ENCODE measurements around the gene DOCK6. TPM values are rescaled to one million over a fixed set of nuclear protein-coding genes. Genes with fewer than 3 reads are reported as not detected.

The DOCK6 gene
- total and polyA plus RNA-seq, 2 of the 13 experiments (the other 11 are each of a cell fraction or from before 2014, with no cell fraction given) = 5.4 to 38.1 TPM

- 0 out of 2 replicates have a peak, but pooled peaks have one; percentile 25 for TF ChIP-seq GLI4 (CRISPR knock-in tag; IDR thresholded peaks at IDR 0.05; ENCODE audit: borderline replicate concordance)
- TF ChIP-seq ZNF782 (CRISPR knock-in tag; IDR thresholded peaks at IDR 0.05; ENCODE audit: borderline replicate concordance) = peak; percentile 59
- TF ChIP-seq DR1 (CRISPR knock-in tag; IDR thresholded peaks at IDR 0.05) = peak; percentile 100
- peak; percentile 80; the same call in 1 of the 2 replicates for TF ChIP-seq ZBTB38 (CRISPR knock-in tag; IDR thresholded peaks at IDR 0.05)
Measured at GRCh38 chr19:11239377-11240000, 22.8 kb downstream of the DOCK6 start, which contains the start of gene ANGPTL8 (continued).

DNA sequence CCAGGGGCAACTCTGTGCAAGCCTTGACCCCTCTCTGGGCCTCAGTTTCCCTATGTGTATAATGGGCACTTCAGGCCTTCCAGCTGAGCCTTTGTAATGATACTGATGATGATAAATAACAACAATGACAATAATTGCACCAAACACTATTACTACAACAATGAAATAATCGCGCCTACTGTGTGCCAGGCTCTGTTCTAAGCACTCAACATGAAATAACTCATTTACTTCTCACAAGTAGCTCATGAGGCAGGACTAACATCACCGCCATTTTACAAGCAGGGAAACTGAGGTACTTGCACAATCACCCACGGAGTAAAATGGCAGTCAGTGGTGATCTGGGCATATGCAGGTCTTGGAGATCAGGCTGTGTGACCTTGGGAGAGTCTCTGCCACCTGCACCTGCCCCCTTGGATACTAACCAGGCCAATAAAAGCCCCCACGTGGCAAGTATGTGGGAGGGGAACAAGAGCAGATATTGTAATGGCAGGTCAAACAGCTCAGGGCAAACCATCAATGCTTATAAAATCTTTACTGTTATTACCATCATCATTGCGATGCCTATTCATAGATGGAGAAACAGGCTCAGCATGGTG lies 23.4 kb downstream of the DOCK6 start:
- intact Hi-C loops (cut with micrococcal nuclease; ENCODE audit: unreplicated experiment) (loop anchor here (1.0 kb wide), 1 partner anchor 12 kb away; no protein-coding TSS in a partner anchor), in situ Hi-C loops (cut with HindIII; ENCODE audit: extremely low pct_ligation_motif_present, low pct_unique_long_range_greater_than_20kb) (no loop called here)
- Histone ChIP-seq H3K36me3 (replicated peaks in 1 of 2; ENCODE audit: control insufficient read depth in 1 of 2, insufficient read depth in 2 of 2, low read length in 2 of 2) (no peaks in the 10 kb centered on the region; a peak in 2 of 5 replicates), H2AFZ (ENCODE audit: low read length) (no peak overlapping the region), H3K4me2 (ENCODE audit: low read depth, low read length) (peak overlapping the region; percentile 96), H3K9me3 (ENCODE audit: low read length) (no peaks in the 10 kb centered on the region), H4K20me1 (ENCODE audit: insufficient read depth, low read length) (no peaks in the 10 kb centered on the region; the same call in 1 of the 2 replicates), H3K27ac (ENCODE audit: extremely low read length, insufficient read depth, low read length) (peak overlapping the region; percentile 94), H3K27me3 (ENCODE audit: control insufficient read depth in 1 of 2, insufficient read depth in 2 of 2, low read length in 2 of 2) (no peaks in the 10 kb centered on the region), H3K4me3 (replicated peaks in 1 of 3; ENCODE audit: insufficient read depth in 1 of 3, low read depth in 2 of 3, low read length in 3 of 3) (peak overlapping the region in 2 of 3 experiments; percentile 49 to 78; a peak in 4 of 6 replicates), H3K9ac (ENCODE audit: insufficient read depth, low read depth, low read length) (peak overlapping the region; percentile 82), H3K4me1 (ENCODE audit: insufficient read depth, low read length) (peaks cover 96% of the 10 kb centered on the region), H3K79me2 (ENCODE audit: insufficient read depth, low read length) (peaks cover 10% of the 10 kb centered on the region)
- CTCF ChIA-PET (ENCODE audit: low intra/inter-chr PET ratio, low total read pairs) = no interaction called here
- FAIRE-seq = no peak
- WGBS (ENCODE audit: low lambda C conversion rate) = 48% methylated on average over 6 of the region's 6 CpGs
- POLR2A ChIA-PET = interaction anchor here (0.8 to 1.6 kb wide), 4 partner anchors 100 to 136 kb away, joined by 3 to 4 read pairs (median 3); partner anchors contain the start of gene SWSAP1
- DNase-seq (ENCODE audit: low spot score) = no peak
- no peak for ATAC-seq
- BruUV-seq (replicated peaks) = TSS peak; percentile 51
- TF ChIP-seq GPN1 (CRISPR knock-in tag; IDR thresholded peaks at IDR 0.05; ENCODE audit: borderline replicate concordance) (no peak), DBP (CRISPR knock-in tag; IDR thresholded peaks at IDR 0.05; ENCODE audit: not compliant biosample characterization) (peak; percentile 6), ZNF564 (CRISPR knock-in tag; IDR thresholded peaks at IDR 0.05) (peak; percentile 3; the same call in 1 of the 2 replicates), ZXDC (CRISPR knock-in tag; IDR thresholded peaks at IDR 0.05) (no peak), JARID2 (CRISPR knock-in tag; IDR thresholded peaks at IDR 0.05; ENCODE audit: insufficient replicate concordance) (no peak), THRA (CRISPR knock-in tag; IDR thresholded peaks at IDR 0.05; ENCODE audit: borderline replicate concordance) (no peak)
- TF ChIP-seq, protein P1, sequence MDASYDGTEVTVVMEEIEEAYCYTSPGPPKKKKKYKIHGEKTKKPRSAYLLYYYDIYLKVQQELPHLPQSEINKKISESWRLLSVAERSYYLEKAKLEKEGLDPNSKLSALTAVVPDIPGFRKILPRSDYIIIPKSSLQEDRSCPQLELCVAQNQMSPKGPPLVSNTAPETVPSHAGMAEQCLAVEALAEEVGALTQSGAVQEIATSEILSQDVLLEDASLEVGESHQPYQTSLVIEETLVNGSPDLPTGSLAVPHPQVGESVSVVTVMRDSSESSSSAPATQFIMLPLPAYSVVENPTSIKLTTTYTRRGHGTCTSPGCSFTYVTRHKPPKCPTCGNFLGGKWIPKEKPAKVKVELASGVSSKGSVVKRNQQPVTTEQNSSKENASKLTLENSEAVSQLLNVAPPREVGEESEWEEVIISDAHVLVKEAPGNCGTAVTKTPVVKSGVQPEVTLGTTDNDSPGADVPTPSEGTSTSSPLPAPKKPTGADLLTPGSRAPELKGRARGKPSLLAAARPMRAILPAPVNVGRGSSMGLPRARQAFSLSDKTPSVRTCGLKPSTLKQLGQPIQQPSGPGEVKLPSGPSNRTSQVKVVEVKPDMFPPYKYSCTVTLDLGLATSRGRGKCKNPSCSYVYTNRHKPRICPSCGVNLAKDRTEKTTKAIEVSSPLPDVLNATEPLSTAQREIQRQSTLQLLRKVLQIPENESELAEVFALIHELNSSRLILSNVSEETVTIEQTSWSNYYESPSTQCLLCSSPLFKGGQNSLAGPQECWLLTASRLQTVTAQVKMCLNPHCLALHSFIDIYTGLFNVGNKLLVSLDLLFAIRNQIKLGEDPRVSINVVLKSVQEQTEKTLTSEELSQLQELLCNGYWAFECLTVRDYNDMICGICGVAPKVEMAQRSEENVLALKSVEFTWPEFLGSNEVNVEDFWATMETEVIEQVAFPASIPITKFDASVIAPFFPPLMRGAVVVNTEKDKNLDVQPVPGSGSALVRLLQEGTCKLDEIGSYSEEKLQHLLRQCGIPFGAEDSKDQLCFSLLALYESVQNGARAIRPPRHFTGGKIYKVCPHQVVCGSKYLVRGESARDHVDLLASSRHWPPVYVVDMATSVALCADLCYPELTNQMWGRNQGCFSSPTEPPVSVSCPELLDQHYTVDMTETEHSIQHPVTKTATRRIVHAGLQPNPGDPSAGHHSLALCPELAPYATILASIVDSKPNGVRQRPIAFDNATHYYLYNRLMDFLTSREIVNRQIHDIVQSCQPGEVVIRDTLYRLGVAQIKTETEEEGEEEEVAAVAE (CRISPR knock-in tag; IDR thresholded peaks at IDR 0.05; ENCODE audit: borderline replicate concordance) = no peak

Measured in HepG2 (cell line).